ENCODE measurements around the gene DCX. TPM values are rescaled to one million over a fixed set of nuclear protein-coding genes. Genes with fewer than 3 reads are reported as not detected.

DCX gene
- total RNA-seq, 1 experiment from 2014 or later = not detected

GRCh38 chrX:111254896-111255693 lies 156.9 kb downstream of the DCX start:
- DNase-seq = no peak
- BruUV-seq (replicated peaks) = no TSS peak

DNA sequence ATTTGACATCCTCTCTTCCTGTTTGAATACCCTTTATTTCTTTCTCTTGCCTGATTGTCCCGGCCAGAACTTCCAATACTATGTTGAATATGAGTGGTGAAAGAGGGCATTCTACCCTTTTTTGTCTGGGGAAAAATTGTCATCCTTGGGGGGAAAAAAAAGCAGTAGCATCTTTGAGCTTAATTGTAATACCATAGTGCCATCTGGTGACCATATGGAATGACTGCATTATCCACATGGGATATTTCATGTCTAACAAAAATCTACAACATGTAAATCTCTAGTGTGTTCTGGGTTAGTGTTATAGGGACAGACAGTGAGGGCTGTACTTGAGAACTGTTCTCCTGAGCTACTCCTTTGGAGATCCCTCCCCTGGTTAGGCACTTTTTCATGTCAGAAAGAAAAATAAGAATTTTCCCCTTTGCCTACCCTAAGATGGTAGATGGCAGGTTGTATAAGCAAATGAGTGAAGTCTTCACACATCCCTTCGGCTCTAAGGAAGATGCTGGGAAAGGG lies 167.7 kb downstream of the DCX start:
- intact Hi-C loops (cut with micrococcal nuclease; ENCODE audit: unreplicated experiment) = loop anchor here (10.0 kb wide), 1 partner anchor 799 kb away; no protein-coding TSS in a partner anchor
- CTCF ChIA-PET = interaction anchor here (1.2 kb wide), 1 partner anchor 391 kb away, joined by 9 read pairs; no protein-coding TSS in a partner anchor

More at GRCh38 chrX:111254896-111255693, 156.9 kb downstream of the DCX start:
- Histone ChIP-seq H3K9me2 (ENCODE audit: insufficient read depth) (no peaks in the 10 kb centered on the region), H3K4me3 (no peak overlapping the region), H3K27ac (no peak overlapping the region), H4K20me1 (ENCODE audit: insufficient read depth) (no peaks in the 10 kb centered on the region), H3K36me3 (ENCODE audit: low read depth) (no peaks in the 10 kb centered on the region), H3K4me1 (replicated peaks; ENCODE audit: insufficient read depth) (no peaks in the 10 kb centered on the region), H3K9me3 (ENCODE audit: insufficient read depth, low read depth) (no peaks in the 10 kb centered on the region), H3F3A (ENCODE audit: insufficient read depth, low read depth) (no peaks in the 10 kb centered on the region), H3K4me2 (no peak overlapping the region), H2AFZ (no peak overlapping the region), H3K79me2 (ENCODE audit: low read depth) (no peaks in the 10 kb centered on the region), H3K27me3 (ENCODE audit: insufficient read depth, low read depth) (peaks cover 18% of the 10 kb centered on the region; the same call in 1 of the 2 replicates)
- POLR2A ChIA-PET (ENCODE audit: unreplicated experiment) = no interaction called here
- CTCF ChIA-PET = no interaction called here
- TF ChIP-seq EZH2 (IDR thresholded peaks at IDR 0.05; ENCODE audit: low read depth) = no peak
- TF ChIP-seq, protein P1, sequence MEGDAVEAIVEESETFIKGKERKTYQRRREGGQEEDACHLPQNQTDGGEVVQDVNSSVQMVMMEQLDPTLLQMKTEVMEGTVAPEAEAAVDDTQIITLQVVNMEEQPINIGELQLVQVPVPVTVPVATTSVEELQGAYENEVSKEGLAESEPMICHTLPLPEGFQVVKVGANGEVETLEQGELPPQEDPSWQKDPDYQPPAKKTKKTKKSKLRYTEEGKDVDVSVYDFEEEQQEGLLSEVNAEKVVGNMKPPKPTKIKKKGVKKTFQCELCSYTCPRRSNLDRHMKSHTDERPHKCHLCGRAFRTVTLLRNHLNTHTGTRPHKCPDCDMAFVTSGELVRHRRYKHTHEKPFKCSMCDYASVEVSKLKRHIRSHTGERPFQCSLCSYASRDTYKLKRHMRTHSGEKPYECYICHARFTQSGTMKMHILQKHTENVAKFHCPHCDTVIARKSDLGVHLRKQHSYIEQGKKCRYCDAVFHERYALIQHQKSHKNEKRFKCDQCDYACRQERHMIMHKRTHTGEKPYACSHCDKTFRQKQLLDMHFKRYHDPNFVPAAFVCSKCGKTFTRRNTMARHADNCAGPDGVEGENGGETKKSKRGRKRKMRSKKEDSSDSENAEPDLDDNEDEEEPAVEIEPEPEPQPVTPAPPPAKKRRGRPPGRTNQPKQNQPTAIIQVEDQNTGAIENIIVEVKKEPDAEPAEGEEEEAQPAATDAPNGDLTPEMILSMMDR (conservative IDR thresholded peaks at IDR 0.05) = no peak
- intact Hi-C loops (cut with micrococcal nuclease; ENCODE audit: unreplicated experiment) = no loop called here

More for the DNA sequence above, 167.7 kb downstream of the DCX start:
- Histone ChIP-seq H3K4me3 (no peak overlapping the region), H3K27ac (no peak overlapping the region), H4K20me1 (ENCODE audit: insufficient read depth) (no peaks in the 10 kb centered on the region), H3K9me3 (ENCODE audit: insufficient read depth, low read depth) (no peaks in the 10 kb centered on the region), H3K4me2 (no peak overlapping the region), H3K4me1 (replicated peaks; ENCODE audit: insufficient read depth) (no peaks in the 10 kb centered on the region), H3K79me2 (ENCODE audit: low read depth) (no peaks in the 10 kb centered on the region), H3K36me3 (ENCODE audit: low read depth) (no peaks in the 10 kb centered on the region), H3F3A (ENCODE audit: insufficient read depth, low read depth) (no peaks in the 10 kb centered on the region), H3K9me2 (ENCODE audit: insufficient read depth) (no peaks in the 10 kb centered on the region), H3K27me3 (ENCODE audit: insufficient read depth, low read depth) (peaks cover 36% of the 10 kb centered on the region), H2AFZ (no peak overlapping the region)
- no TSS peak for BruUV-seq (replicated peaks)
- DNase-seq = no peak
- TF ChIP-seq, protein P1 (conservative IDR thresholded peaks at IDR 0.05) = peak; percentile 73
- TF ChIP-seq EZH2 (IDR thresholded peaks at IDR 0.05; ENCODE audit: low read depth) = no peak
- POLR2A ChIA-PET (ENCODE audit: unreplicated experiment) = no interaction called here

Other genes starting within 250 kb of the DCX start
- gene CAPN6, start 141.7 kb downstream of the DCX start, total RNA-seq (2021) = not detected in 2 replicates
- gene SERTM2, start 99.5 kb upstream of the DCX start, total RNA-seq (2021) = not detected in 2 replicates